H1 (cell line): Measurements from ENCODE around the gene ULK1. TPM values are rescaled to one million over a fixed set of nuclear protein-coding genes. Genes with fewer than 3 reads are reported as not detected.

ENCODE experiments used
- polyA plus RNA-seq, 7 experiments: library from polyadenylated mRNA; depleted of rRNA in 3 of 7; stranded (reverse) in 5 of 7; unstranded in 2 of 7; fragments of >200 nt in 5 of 7; fragments of 200-250 nt in 2 of 7; gene quantifications; 1 replicate in 5 of 7; 2 replicates in 1 of 7; 4 replicates in 1 of 7; pipeline versions ENCODE4 v1.2.1 to v1.2.3, GENCODE V29; 2011 to 2013; ENCODE audit warnings: missing spikeins in 2 of 7, mixed read lengths in 2 of 7
- total RNA-seq: library from RNA; stranded (reverse); fragmentation: NEBNext Ultra II Directional; extraction: Animal tissue kit (Norgen Biotek cat#: 25700); gene quantifications from 2 replicates; pipeline ENCODE4 v1.2.1, GENCODE V29; 2021
- TF ChIP-seq, protein P1 (sequence below): fragments of 300-600 bp; sonication (generic); IDR thresholded peaks from 2 replicates; pipeline ENCODE4 v1.7.1; 2012; ENCODE audit warnings: low read length, moderate library complexity, mild to moderate bottlenecking, inconsistent platforms; ENCODE audit not compliant: insufficient replicate concordance

Gene ULK1
- total and polyA plus RNA-seq, 2 of the 8 experiments (the other 6 are each of a cell fraction or from before 2014, with no cell fraction given) = 13.0 to 44.1 TPM

DNA sequence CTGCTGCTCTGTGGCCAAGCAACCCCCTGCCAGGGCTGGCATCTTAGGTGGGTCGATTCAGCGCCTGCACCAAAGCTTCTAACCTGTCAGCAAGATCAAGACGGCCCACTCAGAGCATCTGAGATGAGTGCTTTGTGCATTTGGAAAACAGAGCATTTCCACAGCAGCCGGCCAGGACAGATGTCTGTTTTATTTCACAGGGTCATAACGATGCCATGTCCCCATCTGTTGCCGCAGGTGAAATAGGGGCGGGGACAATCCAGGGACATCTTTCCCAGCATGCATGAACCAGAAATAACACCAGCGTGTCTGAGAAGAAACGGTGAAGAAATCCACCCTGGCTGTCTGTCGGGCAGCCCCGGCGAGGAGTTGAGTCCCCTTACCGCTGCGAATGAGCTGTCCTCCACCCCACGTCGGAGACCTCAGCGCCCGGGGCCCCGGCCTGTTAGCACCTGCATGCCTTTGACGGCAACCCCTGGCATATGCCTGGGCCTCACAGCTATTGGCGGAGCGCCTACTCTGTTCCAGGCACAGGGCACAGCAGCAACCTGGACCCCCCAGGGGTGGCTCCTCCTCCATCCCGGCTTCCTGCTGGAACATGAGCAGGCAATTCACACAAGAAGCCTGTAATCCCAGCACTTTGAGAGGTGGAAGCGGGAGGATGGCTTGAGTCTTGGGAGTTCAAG lies 30.6 kb upstream of the ULK1 start (continued):
- TF ChIP-seq, protein P1, sequence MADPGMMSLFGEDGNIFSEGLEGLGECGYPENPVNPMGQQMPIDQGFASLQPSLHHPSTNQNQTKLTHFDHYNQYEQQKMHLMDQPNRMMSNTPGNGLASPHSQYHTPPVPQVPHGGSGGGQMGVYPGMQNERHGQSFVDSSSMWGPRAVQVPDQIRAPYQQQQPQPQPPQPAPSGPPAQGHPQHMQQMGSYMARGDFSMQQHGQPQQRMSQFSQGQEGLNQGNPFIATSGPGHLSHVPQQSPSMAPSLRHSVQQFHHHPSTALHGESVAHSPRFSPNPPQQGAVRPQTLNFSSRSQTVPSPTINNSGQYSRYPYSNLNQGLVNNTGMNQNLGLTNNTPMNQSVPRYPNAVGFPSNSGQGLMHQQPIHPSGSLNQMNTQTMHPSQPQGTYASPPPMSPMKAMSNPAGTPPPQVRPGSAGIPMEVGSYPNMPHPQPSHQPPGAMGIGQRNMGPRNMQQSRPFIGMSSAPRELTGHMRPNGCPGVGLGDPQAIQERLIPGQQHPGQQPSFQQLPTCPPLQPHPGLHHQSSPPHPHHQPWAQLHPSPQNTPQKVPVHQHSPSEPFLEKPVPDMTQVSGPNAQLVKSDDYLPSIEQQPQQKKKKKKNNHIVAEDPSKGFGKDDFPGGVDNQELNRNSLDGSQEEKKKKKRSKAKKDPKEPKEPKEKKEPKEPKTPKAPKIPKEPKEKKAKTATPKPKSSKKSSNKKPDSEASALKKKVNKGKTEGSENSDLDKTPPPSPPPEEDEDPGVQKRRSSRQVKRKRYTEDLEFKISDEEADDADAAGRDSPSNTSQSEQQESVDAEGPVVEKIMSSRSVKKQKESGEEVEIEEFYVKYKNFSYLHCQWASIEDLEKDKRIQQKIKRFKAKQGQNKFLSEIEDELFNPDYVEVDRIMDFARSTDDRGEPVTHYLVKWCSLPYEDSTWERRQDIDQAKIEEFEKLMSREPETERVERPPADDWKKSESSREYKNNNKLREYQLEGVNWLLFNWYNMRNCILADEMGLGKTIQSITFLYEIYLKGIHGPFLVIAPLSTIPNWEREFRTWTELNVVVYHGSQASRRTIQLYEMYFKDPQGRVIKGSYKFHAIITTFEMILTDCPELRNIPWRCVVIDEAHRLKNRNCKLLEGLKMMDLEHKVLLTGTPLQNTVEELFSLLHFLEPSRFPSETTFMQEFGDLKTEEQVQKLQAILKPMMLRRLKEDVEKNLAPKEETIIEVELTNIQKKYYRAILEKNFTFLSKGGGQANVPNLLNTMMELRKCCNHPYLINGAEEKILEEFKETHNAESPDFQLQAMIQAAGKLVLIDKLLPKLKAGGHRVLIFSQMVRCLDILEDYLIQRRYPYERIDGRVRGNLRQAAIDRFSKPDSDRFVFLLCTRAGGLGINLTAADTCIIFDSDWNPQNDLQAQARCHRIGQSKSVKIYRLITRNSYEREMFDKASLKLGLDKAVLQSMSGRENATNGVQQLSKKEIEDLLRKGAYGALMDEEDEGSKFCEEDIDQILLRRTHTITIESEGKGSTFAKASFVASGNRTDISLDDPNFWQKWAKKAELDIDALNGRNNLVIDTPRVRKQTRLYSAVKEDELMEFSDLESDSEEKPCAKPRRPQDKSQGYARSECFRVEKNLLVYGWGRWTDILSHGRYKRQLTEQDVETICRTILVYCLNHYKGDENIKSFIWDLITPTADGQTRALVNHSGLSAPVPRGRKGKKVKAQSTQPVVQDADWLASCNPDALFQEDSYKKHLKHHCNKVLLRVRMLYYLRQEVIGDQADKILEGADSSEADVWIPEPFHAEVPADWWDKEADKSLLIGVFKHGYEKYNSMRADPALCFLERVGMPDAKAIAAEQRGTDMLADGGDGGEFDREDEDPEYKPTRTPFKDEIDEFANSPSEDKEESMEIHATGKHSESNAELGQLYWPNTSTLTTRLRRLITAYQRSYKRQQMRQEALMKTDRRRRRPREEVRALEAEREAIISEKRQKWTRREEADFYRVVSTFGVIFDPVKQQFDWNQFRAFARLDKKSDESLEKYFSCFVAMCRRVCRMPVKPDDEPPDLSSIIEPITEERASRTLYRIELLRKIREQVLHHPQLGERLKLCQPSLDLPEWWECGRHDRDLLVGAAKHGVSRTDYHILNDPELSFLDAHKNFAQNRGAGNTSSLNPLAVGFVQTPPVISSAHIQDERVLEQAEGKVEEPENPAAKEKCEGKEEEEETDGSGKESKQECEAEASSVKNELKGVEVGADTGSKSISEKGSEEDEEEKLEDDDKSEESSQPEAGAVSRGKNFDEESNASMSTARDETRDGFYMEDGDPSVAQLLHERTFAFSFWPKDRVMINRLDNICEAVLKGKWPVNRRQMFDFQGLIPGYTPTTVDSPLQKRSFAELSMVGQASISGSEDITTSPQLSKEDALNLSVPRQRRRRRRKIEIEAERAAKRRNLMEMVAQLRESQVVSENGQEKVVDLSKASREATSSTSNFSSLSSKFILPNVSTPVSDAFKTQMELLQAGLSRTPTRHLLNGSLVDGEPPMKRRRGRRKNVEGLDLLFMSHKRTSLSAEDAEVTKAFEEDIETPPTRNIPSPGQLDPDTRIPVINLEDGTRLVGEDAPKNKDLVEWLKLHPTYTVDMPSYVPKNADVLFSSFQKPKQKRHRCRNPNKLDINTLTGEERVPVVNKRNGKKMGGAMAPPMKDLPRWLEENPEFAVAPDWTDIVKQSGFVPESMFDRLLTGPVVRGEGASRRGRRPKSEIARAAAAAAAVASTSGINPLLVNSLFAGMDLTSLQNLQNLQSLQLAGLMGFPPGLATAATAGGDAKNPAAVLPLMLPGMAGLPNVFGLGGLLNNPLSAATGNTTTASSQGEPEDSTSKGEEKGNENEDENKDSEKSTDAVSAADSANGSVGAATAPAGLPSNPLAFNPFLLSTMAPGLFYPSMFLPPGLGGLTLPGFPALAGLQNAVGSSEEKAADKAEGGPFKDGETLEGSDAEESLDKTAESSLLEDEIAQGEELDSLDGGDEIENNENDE = no peak
